Effector CD8-positive, alpha-beta T cell (primary cell): ENCODE measurements around the gene TUSC2.
A peak's percentile ranks its signal among the peaks of the same experiment; 100 is the strongest.
"Not testable (repeated sequence)": the region's sequence is repeated elsewhere in the genome, so short reads cannot be mapped to it uniquely, and the experiment has no call there.

Experiments
- DNase-seq: peaks from one replicate; lab custom pipeline; 2025; lab: John Stamatoyannopoulos, UW

TUSC2 gene

GRCh38 chr3:50317300-50317699 lies 10.7 kb downstream of the TUSC2 start:
- no peak for DNase-seq

- DNase-seq, result peak; percentile 14
These were observed 11.3 kb downstream of the TUSC2 start for GRCh38 chr3:50316657-50317242.

- DNase-seq, result no peak
These were observed 13.2 kb downstream of the TUSC2 start for GRCh38 chr3:50314816-50315215.

GRCh38 chr3:50314342-50314741 lies 13.7 kb downstream of the TUSC2 start:
- DNase-seq, result no peak

GRCh38 chr3:50312041-50312440 lies 16.0 kb downstream of the TUSC2 start:
- DNase-seq, result not testable (repeated sequence)

- DNase-seq, result no peak
These were observed 23.4 kb downstream of the TUSC2 start for GRCh38 chr3:50304601-50305000.

- no peak for DNase-seq
These were observed 24.8 kb downstream of the TUSC2 start, which contains the start of gene HYAL1 for GRCh38 chr3:50303013-50303815. HYAL1 (minus strand) TSS chr3:50303574; CDS start chr3:50302956, 618 bp downstream.

GRCh38 chr3:50302095-50303012 lies 25.7 kb downstream of the TUSC2 start:
- DNase-seq, result no peak

GRCh38 chr3:50300681-50301254 lies 27.3 kb downstream of the TUSC2 start:
- no peak for DNase-seq

- no peak for DNase-seq
These were observed 27.9 kb downstream of the TUSC2 start for GRCh38 chr3:50299929-50300680.

- DNase-seq, result no peak
These were observed 28.4 kb downstream of the TUSC2 start for GRCh38 chr3:50299638-50299928.

- peak; percentile 98 for DNase-seq
These were observed 29.0 kb downstream of the TUSC2 start, which contains the start of the genes HYAL3 and NAA80 for GRCh38 chr3:50298836-50299637. HYAL3 (minus strand) TSS chr3:50299405; CDS start chr3:50295602, 3,803 bp downstream. NAA80 (minus strand) TSS chr3:50299405; CDS start chr3:50297463, 1,942 bp downstream.

GRCh38 chr3:50297896-50298725 lies 29.9 kb downstream of the TUSC2 start:
- DNase-seq, result no peak

GRCh38 chr3:50297384-50297775 lies 30.6 kb downstream of the TUSC2 start:
- no peak for DNase-seq

- no peak for DNase-seq
These were observed 31.2 kb downstream of the TUSC2 start for GRCh38 chr3:50296721-50297383.

- DNase-seq, result no peak
These were observed 32.2 kb downstream of the TUSC2 start for GRCh38 chr3:50295553-50296431.

- no peak for DNase-seq
These were observed 33.3 kb downstream of the TUSC2 start for GRCh38 chr3:50294492-50295403.
